GM12801 (cell line): ENCODE data around the gene ATOH8.

Experiments used
- TF ChIP-seq, protein P1 (sequence below): IDR thresholded peaks from one replicate; pipeline ENCODE4 v1.5.1; 2011; ENCODE audit warnings: control low read depth; ENCODE audit not compliant: insufficient read length; ENCODE audit errors: extremely low read depth

The ATOH8 gene

DNA sequence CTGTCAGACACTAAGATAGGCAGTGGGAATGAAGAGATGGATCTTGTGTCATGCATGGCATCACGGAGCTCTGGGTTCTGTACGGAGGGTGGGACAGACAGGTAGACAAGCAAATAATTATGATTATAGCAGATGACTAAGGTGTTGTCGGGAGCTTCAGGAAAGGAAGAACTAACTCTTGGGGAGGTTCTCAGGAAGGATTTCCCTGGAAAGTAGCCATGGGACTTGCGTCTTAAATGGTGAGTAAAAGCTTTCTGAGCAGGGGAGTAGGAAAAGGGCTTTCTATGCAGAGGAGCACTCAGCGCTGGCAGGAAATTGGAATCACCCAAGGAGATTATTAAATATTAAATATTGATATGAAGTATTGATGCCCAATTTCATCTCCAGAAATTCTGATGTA lies 35.5 kb downstream of the ATOH8 start:
- TF ChIP-seq, protein P1, sequence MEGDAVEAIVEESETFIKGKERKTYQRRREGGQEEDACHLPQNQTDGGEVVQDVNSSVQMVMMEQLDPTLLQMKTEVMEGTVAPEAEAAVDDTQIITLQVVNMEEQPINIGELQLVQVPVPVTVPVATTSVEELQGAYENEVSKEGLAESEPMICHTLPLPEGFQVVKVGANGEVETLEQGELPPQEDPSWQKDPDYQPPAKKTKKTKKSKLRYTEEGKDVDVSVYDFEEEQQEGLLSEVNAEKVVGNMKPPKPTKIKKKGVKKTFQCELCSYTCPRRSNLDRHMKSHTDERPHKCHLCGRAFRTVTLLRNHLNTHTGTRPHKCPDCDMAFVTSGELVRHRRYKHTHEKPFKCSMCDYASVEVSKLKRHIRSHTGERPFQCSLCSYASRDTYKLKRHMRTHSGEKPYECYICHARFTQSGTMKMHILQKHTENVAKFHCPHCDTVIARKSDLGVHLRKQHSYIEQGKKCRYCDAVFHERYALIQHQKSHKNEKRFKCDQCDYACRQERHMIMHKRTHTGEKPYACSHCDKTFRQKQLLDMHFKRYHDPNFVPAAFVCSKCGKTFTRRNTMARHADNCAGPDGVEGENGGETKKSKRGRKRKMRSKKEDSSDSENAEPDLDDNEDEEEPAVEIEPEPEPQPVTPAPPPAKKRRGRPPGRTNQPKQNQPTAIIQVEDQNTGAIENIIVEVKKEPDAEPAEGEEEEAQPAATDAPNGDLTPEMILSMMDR, result no peak

GRCh38 chr2:85790032-85790431 lies 36.2 kb downstream of the ATOH8 start:
- TF ChIP-seq, protein P1, result no peak

DNA sequence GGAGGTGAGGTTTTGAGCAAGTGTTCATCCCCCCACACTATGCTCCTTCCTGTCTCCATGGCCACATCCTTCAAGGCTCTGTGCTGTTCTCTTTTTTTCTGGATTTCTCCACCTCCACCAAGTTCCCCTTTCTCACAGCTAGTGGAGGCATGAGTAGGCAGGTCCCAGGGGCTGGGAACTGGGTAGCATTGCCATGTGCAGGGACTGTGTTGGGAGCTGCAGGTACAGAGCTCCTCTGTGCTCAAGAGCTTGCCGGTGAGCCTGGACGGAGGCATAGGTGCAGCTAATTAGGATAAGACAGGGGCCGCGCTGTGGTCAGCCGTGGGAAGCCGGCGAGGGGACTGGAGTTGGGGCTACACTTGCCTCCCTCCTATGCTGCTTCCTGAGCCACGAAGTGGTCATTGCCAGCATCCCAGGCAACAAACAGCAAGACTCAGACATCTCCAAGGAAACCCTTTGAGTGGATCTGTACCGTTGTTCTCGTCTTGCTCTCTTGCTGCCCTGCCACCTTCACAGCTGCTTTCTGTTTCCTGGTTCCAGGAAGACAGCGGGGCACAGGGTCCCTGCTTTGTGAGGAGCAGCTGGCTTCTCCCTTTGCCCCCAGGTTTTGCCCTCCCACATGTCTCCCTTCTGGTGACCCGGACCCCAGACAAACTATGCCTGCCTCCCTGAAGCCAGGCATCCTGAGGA lies 36.9 kb downstream of the ATOH8 start:
- TF ChIP-seq, protein P1, result no peak

DNA sequence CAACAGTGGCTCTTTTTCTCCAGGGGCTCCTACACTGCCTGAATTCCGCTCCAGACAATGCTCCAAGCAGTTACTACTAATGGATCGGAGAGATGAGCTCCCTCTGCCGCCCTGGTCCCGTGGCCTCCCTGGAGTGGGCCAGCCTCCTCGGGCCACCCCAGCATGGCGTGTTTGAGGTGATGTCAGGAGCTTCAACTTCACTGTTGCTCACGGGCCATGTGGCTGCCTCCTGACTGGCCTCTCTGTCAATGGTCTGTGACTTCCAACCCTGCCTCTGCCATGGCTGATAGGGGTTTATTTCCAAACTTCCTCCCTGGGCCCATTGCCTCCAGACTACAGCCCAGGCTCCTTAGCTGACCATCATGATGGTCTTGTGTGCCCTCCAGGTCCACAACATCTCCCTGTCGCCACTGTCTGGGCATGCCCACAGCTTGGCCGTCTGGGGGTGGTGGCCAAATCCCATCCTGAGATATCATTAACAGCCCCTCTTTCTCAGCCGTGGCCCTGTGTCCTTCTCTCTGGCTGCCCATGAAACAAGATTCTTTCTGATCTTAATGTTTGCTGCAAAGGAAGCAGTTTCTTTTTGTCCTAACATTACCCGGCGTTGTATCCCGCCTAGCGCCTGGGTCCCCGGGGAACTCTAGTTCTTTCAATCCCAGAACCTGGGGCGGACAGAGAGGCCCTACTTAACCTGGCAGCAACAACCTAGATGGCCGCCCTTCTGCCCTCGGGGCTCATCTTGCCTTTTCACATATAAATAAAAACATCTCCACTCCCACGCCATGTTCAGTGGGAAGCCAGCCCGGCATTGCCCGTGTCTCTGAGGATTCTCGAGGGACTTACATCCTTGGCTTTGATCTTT lies 38.1 kb downstream of the ATOH8 start:
- TF ChIP-seq, protein P1, result no peak

DNA sequence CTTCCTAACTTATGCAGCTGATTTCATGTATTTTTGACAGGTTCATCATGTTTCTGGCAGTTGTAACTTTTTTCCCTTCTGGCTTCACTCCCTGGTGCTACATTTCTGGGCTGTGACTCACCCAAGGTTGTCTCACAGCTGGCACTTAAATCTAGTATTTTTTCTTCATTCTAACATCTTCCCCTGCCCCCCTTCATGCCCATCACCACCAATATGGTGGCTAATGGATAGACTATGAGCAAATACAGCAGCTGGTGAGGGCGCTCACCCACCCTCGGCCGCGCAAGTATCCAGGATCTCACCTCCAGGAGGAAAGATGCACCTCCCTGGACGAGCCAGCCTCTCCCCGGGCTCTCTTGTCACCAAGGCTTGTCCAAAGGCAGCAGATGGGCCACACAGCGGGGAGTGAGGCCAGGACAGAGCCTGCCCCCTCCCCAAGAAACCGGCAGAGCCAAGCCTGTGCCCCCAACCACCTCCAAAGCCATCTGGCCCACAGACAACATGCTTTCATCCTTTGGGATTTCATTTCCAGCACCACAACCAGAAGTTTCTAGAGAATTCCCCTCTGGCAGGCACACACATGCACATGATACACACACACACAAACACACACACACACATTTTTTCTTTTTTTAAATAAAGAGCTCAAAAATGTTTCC lies 39.1 kb downstream of the ATOH8 start:
- TF ChIP-seq, protein P1, result no peak

DNA sequence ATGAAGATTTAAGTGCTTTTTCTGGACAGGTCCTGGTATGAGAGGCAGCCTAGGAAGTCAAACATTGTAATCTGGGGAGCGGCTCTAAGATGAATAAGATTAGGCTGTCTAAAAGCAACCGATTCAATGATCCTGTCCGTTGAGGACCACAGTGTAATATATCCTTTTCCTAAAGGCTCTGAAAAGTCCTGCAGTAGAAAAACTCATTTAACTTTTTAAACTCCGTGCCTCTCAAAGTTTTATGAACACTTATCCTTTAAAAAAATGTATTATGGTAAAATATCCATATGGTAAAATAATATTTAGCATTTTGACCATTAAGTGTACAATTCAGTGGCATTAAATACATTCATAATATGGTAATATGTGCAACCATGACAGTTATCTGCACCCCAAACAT lies 39.8 kb downstream of the ATOH8 start:
- TF ChIP-seq, protein P1, result no peak

GRCh38 chr2:85794038-85794441 lies 40.2 kb downstream of the ATOH8 start:
- TF ChIP-seq, protein P1, result no peak
